Epithelial cell of proximal tubule (primary cell): ENCODE measurements around the gene TRIM69. TPM values are rescaled to one million over a fixed set of nuclear protein-coding genes. Genes with fewer than 3 reads are reported as not detected.
"Not testable (repeated sequence)": the region's sequence is repeated elsewhere in the genome, so short reads cannot be mapped to it uniquely, and the experiment has no call there.

Experiments used
- DNase-seq: peaks from one replicate; pipeline ENCODE4 v3.0.0-alpha.2; 2011; ENCODE audit warnings: low read depth
- H3K4me3 ChIP-seq: 2 replicates; pipeline ENCODE4 v1.5.1; 2011; ENCODE audit warnings: low read depth, mild to moderate bottlenecking, low read length
- total RNA-seq: library from RNA; depleted of rRNA; stranded (reverse); fragments of >200 nt; gene quantifications from 2 replicates; pipeline ENCODE4 v1.2.3, GENCODE V29; 2015
- TF ChIP-seq, protein P1 (sequence below): conservative IDR thresholded peaks from 2 replicates; pipeline ENCODE4 v1.5.1; 2012; ENCODE audit warnings: low read depth, mild to moderate bottlenecking, low read length

TRIM69 gene
- total RNA-seq, 1 donor from 2014 or later = 7.7 TPM

DNA sequence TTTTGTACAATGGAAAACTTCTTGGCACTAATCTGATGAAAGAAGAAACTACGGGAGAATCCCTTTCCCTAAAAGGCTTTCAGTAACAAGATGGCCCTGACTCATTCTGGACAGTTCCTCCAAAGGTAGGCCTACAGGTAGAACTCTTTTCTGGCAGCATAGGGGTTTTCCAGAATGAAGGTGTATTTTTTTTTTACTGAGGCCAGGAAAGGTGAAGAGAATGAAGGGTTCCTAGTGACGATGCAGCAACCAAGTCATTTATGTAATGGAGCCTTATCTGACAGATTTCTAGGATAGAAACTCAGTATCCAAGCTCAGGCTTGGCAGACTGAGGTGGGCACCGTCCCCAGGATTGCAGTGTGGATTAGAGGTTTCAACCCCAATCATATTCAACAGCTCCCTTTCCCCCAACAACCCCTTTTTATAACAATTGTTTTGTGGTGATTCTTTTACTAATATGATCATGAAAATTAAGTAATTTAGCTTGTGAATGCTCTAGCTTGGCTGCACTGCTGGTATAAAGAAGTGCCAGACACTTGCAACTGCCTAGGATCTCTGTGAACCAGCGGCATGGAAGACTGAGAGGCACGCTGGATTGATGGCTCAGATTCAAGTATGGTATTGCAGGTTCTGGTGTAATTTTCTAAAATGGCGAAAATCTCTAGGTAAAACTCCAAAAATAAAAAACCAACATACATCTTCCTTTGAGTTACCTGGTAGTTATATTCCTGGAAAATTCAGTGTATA lies 8.7 kb upstream of the TRIM69 start:
- TF ChIP-seq, protein P1, sequence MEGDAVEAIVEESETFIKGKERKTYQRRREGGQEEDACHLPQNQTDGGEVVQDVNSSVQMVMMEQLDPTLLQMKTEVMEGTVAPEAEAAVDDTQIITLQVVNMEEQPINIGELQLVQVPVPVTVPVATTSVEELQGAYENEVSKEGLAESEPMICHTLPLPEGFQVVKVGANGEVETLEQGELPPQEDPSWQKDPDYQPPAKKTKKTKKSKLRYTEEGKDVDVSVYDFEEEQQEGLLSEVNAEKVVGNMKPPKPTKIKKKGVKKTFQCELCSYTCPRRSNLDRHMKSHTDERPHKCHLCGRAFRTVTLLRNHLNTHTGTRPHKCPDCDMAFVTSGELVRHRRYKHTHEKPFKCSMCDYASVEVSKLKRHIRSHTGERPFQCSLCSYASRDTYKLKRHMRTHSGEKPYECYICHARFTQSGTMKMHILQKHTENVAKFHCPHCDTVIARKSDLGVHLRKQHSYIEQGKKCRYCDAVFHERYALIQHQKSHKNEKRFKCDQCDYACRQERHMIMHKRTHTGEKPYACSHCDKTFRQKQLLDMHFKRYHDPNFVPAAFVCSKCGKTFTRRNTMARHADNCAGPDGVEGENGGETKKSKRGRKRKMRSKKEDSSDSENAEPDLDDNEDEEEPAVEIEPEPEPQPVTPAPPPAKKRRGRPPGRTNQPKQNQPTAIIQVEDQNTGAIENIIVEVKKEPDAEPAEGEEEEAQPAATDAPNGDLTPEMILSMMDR = no peak
- H3K4me3 ChIP-seq = no peak overlapping the region
- no peak for DNase-seq

DNA sequence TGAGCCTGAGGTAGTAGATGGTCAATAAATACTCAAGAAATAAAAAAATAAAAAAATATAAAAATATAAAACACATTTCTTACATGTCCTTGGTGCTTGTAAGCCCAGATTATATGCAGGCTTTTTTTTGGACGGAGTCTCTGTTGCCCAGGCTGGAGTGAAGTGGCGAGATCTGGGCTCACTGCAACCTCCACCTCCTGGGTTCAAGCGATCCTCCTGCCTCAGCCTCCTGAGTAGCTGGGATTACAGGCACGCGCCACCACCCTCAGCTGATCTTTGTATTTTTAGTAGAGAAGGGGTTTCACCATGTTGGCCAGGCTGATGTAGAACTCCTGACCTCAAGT lies 8.1 kb upstream of the TRIM69 start:
- H3K4me3 ChIP-seq = peak overlapping the region; percentile 78
- DNase-seq = not testable (repeated sequence)

DNA sequence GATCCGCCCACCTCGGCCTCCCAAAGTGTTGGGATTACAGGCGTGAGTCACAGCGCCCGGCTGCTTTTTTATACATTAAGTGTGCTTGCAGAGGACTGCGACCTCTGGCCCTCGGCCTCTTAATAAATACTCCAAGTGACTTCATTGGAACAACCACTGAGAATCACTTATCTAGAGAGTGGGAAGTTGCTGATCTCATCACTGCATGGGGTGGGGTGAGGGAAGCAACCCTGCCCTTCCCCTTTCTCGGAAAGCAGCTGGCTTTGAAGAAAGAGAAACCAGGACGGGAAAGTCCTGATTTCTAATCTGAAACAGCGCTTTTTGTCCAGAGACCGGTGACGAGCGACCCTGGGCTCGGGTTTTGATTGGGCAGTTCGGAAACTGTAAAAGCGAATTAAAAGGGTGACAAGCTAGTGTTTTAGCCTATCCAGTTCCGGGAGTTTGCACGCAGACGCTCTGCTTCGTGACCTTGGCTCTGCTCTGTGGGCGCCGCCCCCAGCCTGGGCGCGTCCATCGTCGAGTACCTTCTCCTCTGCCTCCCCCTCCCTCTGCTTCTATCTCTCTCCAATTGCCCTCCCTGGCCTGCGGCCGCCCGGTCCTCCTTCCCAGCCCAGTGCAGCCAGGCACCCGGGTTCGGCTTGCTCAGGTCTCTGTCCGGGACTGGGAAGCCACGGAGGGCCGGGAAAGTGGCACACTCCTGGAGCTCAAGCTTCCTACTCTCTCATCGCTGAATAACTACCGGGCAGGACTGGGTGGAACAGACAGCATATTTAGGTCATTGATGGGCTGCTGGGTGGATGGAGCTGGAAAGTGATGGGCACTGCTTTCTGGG lies 7.5 kb upstream of the TRIM69 start:
- peak; percentile 98 for DNase-seq
- TF ChIP-seq, protein P1 = no peak
- H3K4me3 ChIP-seq = peak overlapping the region; percentile 78

DNA sequence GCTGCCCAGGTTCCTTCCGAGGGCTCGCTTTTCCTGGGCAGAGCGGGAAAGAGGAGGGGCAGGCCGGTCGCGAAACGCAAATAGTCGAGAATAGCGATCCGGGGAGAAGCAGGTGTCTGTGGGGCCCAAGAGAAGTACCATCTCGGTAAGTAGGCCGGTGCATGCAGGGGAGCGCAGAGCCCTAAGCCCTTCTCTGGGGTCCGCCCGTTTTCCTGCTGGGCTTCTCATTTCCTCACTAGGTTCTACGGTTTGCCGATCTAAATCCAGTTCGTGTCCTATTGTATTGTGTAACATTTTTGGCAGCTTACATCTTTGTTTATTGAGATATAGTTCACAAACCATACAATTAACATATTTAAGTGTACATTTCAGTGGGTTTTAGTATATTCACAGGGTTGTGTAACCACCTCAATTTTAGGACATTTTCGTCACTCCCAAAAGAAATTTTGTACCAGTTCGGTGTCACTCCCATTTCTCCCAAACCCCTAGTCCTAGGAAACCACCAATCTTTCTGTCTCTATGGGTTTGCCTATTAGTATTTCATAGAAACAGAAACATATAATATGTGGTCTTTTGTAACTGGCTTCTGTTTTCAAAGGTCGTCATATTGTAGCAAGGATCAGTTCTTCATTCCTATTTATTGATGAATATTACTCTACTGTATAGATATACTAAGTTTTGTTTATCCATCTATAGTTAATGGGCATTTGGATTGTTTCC lies 6.8 kb upstream of the TRIM69 start:
- TF ChIP-seq, protein P1 = no peak
- no peak for DNase-seq
- H3K4me3 ChIP-seq = peak overlapping the region; percentile 78

DNA sequence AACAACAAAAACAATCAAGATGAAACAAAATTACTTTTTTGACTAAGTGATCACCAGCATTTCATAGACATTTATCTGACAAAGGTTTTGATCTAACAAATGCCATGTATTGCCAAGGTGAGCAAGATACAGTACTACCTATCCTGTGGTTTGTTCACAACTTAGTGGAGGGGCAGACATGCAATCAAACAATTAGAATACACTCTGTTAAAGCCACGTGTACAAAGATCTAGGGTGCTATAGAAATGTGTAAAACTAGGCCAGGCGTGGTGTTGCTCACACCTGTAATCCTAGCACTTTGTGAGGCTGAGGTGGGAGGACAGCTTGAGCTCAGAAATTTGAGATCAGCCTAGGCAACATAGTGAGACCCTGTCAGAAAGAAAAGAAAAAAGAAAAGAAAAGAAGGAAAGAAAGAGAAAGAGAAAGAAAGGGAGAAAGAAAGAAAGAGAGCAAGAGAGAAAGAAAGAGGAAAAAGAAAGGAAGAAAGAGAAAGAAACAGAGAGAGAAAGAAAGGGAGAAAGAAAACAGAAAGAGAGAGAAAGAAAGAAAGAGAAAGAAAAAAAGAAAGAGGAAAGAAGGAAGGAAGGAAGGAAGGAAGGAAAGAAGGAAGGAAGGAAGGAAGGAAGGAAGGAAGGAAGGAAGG lies 1.4 kb upstream of the TRIM69 start:
- no peak overlapping the region for H3K4me3 ChIP-seq
- no peak for DNase-seq
- TF ChIP-seq, protein P1 = no peak

DNA sequence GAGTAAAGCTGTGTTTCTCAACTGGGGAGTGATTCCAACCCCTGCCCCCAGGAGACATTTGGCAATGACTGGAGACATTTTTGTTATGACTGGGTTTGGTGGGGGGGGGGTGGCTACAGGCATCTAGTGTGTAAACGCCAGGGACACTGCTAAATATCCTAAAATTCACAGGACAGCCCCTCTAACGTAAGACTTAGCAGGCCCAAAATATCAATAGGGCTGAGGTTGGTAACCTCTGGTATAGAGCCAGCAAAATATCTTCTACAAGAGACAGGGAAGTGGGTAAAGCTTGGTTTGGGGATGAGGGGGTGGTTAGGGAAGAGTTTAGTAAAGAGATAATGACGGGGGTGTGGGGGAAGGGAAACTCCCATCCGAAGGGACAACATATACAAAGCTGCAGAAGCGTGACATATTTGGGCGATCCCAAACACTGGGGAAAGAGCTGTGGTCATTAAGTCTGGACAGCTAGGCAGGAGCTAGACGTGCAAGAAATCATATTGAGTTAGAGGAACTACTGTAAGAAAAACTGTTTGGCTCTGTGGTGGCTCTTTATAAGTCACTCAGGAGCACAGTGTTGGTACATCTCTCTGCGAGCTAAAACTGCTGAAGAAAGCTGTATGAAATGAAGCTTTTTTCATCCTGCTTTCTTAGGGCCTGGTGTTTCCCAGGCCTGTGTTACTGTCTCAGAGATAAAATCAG lies 697 bp upstream of the TRIM69 start:
- no peak for DNase-seq
- TF ChIP-seq, protein P1 = no peak
- no peak overlapping the region for H3K4me3 ChIP-seq
